ENCODE results near the gene KCNE5. TPM values are rescaled to one million over a fixed set of nuclear protein-coding genes. Genes with fewer than 3 reads are reported as not detected.
"Not testable (repeated sequence)": the region's sequence is repeated elsewhere in the genome, so short reads cannot be mapped to it uniquely, and the experiment has no call there.

The KCNE5 gene
- not detected in 2 replicates for total RNA-seq (2014; rRNA removed; shearing (Covaris generic))

DNA sequence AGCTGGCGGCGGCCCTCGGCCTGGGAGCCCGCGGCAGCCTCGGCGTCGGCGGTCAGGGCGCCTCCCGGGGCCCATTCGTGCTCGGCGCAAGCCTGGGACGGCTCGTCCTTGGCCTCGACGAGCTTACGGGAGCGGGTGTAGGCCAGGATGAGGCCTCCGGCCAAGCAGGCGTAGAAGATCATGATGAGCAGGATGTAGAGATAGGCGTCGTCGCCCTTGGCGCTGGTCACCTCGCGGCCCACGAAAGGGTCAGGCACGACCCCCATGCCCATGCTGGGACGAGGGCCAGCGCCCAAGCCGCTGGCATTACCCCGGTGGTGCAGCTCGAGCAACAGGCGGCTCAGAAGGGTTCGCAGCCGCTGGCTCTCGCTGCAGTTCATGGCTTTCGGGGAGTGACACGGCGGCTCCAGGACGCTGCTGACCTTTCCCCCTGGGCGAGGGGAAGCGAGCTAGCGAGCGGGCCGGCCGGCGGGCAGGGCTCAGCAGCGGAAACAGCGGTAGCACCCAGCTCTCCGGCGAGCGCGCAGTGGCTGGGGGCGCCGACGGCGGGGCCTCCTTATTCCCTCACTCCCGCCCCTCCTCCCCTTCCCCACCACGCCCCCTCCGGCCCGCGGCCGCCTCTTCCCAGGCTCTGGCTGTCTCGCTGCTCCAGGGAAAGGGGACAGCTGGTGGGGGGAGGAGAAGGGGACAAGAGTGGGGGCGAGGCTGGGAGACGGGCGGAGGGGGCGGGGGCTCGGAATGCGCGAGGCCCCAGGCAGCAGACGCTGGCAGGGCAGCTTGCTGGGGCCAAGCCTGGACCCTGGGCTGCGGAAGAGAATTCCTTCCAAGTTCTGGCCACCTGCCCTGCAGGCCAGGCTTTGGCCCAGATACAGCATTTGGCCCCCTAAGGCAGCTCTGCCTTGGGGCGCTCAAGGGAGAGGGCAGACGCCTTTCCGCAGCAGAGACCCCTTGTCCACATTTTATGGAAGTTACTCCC lies at the start of gene KCNE5:
TSS of gene KCNE5 (minus strand) at position 532 of the 976 bp plus-strand sequence. CDS start at position 380, 152 bp downstream.
- DNase-seq (ENCODE audit: low read depth): no peak

DNA sequence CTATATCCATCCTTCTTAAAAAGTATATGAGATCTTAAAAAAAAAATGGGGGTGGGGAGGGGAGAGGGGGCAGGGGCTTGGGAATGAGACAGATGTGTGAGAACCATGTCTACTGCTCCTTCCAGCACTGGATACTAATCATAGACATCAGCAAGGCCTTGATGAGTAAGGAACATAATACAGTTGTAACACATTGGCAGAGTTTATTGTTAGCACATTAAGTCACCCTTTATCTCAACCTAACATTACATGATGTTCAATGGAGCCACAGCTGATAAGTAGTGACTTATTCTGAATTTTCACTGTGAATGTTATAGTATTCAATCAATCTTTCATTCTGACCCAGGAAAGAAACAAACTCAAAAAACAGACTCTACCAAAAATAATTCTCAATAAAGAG lies 47.3 kb upstream of the KCNE5 start:
- no peak for DNase-seq (ENCODE audit: low read depth)

DNA sequence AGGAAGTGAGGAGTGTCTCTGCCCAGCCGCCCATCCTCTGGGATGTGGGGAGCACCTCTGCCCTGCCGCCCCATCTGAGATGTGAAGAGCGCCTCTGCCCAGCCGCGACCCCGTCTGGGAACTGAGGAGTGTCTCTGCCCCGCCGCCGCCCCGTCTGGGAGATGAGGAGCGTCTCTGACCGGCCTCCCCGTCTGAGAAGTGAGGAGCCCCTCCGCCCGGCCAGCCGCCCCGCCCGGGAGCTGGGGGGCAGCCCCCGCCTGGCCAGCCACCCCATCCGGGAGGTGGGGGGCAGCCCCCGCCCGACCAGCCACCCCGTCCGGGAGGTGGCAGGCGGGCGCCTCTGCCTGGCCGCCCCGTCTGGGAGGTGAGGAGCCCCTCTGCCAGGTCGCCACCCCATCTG lies 46.2 kb upstream of the KCNE5 start:
- DNase-seq (ENCODE audit: low read depth): not testable (repeated sequence)

DNA sequence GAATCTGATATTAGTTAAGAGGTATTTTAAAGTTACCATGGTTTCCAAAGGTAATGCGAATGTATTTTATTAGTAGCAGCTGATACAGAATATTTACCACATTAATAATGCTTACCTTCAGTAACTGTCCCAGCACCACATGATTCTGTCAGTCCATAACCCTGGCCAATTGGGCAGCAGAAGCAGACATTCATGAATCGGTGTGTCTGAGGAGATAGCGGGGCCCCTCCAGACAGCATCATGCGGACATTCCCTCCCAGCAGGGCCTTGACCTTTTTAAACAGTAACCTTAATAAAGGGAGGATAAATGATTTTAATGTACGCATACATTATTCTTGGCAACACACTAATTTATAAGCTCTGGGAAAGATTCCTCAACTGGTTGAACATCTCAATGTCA lies 43.0 kb upstream of the KCNE5 start:
- no peak for DNase-seq (ENCODE audit: low read depth)

- DNase-seq (ENCODE audit: low read depth): no peak
Observed at GRCh38 chrX:109660435-109661143, 35.6 kb upstream of the KCNE5 start.

- no peak for DNase-seq (ENCODE audit: low read depth)
Observed at GRCh38 chrX:109658391-109658790, 33.4 kb upstream of the KCNE5 start.

DNA sequence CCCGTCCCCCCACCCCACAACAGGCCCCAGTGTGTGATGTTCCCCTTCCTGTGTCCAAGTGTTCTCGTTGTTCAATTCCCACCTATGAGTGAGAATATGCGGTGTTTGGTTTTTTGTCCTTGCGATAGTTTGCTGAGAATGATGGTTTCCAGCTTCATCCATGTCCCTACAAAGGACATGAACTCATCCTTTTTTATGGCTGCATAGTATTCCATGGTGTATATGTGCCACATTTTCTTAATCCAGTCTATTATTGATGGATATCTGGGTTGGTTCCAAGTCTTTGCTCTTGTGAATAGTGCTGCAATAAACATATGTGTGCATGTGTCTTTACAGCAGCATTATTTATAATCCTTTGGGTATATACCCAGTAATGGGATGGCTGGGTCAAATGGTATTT lies 32.4 kb upstream of the KCNE5 start:
- not testable (repeated sequence) for DNase-seq (ENCODE audit: low read depth)

DNA sequence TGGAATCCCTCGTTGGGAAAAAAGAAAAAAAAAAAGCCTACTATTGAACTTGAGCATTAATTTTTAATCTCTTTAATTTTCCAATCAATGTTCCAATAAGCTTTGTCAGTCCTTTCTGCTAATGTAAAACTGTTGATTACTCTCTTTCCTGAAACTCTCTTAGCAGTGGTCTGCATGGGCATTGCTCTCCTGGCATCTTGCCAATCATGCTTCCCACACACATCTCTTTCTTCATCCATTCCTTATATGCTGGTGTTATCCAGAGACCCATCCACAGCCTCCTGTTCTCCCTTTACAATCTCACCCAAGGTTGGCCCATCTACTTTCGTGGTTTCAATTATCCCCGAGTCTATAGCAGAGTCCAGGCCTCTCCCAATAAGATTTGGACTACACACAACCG lies 31.8 kb upstream of the KCNE5 start:
- no peak for DNase-seq (ENCODE audit: low read depth)

DNA sequence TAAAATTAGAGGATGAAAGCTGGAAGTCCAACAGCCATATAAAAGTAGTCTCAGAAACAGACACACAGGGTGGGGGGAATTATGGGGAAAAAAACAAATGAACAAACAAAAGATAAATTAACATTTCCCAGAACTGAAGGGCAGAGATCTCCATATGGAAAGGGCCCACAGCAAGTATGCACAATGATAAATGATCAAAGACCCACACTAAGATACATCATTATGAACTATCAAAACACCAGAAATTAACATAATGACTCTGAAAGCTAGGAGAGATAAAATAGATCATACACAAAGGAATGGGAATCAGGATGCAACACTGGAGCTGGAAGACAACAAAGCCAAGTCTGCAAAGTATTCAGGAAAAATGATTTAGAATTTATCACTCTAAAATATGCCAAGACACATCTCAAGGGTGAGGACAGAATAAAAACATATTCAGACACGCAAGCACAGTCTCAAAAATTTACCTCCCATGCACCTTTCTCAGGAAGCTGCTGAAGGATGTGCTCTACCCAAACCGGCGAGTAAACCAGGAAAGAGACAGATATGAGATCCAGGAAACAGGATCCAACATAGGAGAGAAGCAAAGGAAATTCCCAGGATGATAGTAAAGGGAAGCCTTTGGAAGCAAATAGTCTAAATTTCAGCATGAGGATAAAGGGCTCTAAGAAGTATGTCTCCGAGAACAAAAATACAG lies 30.7 kb upstream of the KCNE5 start:
- no peak for DNase-seq (ENCODE audit: low read depth)

DNA sequence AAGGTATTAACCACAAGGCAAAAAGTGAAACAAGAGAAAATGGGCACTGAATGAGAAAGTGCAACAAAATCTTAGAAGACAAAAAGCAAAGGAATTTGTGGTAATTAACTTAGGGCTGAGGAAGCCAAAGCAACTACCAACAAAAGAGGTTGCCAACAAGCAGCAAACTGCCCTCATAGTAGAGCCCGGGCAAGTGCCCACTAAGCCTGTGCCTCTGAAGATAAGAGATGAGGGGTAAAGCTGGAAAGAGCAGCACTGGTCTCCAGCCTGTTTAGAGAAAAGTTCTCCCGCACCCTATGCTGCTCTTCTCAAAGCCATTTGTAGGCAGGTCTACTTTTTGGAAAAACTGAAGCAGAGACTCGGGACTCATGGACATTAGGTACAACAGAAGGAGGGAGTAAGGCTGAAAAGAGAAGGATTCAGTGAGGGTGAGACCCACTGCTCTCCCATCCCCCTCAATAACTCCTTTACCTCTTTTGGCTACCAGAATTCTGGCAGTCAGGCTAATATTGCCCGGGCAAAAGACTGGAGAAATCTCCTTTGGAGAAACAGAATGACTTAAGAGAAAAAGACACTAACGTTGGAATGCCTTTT lies 29.6 kb upstream of the KCNE5 start:
- DNase-seq (ENCODE audit: low read depth): no peak

DNA sequence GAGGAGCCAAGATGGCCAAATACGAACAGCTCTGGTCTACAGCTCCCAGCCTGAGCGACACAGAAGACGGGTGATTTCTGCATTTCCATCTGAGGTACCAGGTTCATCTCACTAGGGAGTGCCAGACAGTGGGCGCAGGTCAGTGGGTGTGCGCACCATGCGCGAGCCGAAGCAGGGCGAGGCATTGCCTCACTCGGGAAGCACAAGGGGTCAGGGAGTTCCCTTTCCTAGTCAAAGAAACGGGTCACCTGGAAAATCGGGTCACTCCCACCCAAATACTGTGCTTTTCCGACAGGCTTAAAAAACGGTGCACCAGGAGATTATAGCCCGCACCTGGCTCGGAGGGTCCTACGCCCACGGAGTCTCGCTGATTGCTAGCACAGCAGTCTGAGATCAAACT lies 19.7 kb upstream of the KCNE5 start:
- not testable (repeated sequence) for DNase-seq (ENCODE audit: low read depth)

GRCh38 chrX:109643687-109644086 lies 18.7 kb upstream of the KCNE5 start:
- no peak for DNase-seq (ENCODE audit: low read depth)

DNA sequence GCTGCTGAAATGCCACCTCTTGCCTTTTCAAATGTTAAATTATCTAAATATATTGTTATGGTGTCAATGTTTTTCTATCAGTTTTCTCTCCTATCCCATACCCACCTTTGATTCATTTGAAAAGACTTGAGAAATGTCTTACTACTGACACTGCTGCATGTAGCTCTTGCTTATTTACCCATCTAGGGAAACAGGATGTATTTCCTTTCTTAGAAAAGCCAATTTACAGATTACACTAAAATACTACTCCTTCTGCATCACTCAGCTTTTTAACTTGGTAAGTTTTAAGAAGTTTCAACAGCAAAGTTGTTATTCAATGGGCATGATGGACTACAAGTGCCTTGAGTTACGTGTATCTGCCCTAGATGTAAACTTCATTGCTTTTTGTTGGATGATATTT lies 13.2 kb upstream of the KCNE5 start:
- DNase-seq (ENCODE audit: low read depth): no peak

- DNase-seq (ENCODE audit: low read depth): not testable (repeated sequence)
Observed at GRCh38 chrX:109637477-109637876, 12.5 kb upstream of the KCNE5 start.

GRCh38 chrX:109635146-109635545 lies 10.2 kb upstream of the KCNE5 start:
- DNase-seq (ENCODE audit: low read depth): peak; percentile 3

GRCh38 chrX:109632906-109633504 lies 8.0 kb upstream of the KCNE5 start:
- peak; percentile 11 for DNase-seq (ENCODE audit: low read depth)

DNA sequence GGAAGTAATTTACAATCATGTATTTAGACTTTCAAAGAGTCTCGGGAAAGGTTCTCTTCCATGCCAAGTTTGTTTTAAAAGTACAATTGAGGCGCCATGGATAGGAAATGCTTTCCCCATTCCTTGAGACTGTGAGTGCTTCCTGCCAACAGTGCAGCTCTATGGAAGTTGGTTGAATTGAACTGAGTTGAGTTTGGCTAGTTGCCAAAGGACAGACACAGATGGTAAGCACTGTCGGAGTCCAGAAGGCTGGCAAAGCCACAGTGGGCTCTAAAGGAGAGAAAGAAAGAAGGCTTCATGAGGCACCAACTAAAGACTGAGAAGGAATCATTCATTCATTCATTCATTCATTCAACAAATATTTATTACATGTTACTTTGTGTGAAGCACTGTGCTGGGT lies 4.3 kb upstream of the KCNE5 start:
- no peak for DNase-seq (ENCODE audit: low read depth)

- no peak for DNase-seq (ENCODE audit: low read depth)
Observed at GRCh38 chrX:109626637-109627036, 1.7 kb upstream of the KCNE5 start.

- DNase-seq (ENCODE audit: low read depth): no peak
Observed at GRCh38 chrX:109623997-109624396, 975 bp downstream of the KCNE5 start.

GRCh38 chrX:109622270-109622669 lies 2.7 kb downstream of the KCNE5 start:
- no peak for DNase-seq (ENCODE audit: low read depth)

DNA sequence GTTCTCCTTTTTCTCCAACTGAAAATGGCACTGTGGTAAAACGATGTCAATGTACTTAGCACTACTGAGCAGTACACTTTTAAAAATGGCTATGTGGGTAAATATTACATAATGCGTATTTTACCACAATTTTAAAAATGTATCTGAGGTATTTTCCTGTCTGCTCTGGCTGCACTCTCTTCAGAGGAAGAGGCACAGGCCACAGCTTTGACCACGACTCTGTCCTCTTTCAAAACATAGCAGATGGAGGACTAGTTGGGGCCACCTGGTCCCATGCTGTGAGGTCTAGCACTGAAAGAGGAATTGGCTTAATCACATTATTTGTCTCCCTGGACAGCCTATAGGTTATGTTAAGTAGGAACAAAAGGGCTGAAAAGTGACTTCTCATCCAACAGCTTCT lies 5.2 kb downstream of the KCNE5 start:
- DNase-seq (ENCODE audit: low read depth): no peak

Data from Daoy (cell line).